Measurements from ENCODE around the gene A2M. TPM values are rescaled to one million over a fixed set of nuclear protein-coding genes. Genes with fewer than 3 reads are reported as not detected.

The A2M gene
- total RNA-seq, 1 donor from 2014 or later, result 1,832 TPM

GRCh38 chr12:9101018-9101687 is 14.6 kb downstream of the A2M start:
- ATAC-seq, result no peak
- Histone ChIP-seq H3K27me3 (ENCODE audit: low read depth) (no peaks in the 10 kb centered on the region), H3K27ac (no peak overlapping the region), H3K9me3 (no peaks in the 10 kb centered on the region), H3K4me3 (no peak overlapping the region), H3K36me3 (peaks cover 98% of the 10 kb centered on the region), H3K4me1 (no peaks in the 10 kb centered on the region)
- intact Hi-C loops (cut with DNase I), result no loop called here
- DNase-seq, result no peak
- no peak for TF ChIP-seq CTCF (IDR thresholded peaks at IDR 0.05)

GRCh38 chr12:9099552-9100190 is 16.0 kb downstream of the A2M start:
- H3K9me3 ChIP-seq, result no peaks in the 10 kb centered on the region
- H3K27me3 ChIP-seq (ENCODE audit: low read depth), result no peaks in the 10 kb centered on the region
- no peak overlapping the region for H3K4me3 ChIP-seq
- no peaks in the 10 kb centered on the region for H3K4me1 ChIP-seq
- H3K36me3 ChIP-seq, result peaks cover 96% of the 10 kb centered on the region
- DNase-seq (no peak), ATAC-seq (no peak)
- H3K27ac ChIP-seq, result no peak overlapping the region
- intact Hi-C loops (cut with DNase I), result no loop called here
- TF ChIP-seq CTCF (IDR thresholded peaks at IDR 0.05), result no peak

- H3K4me1 ChIP-seq, result no peaks in the 10 kb centered on the region
- DNase-seq (no peak), ATAC-seq (no peak)
- H3K9me3 ChIP-seq, result no peaks in the 10 kb centered on the region
- H3K27me3 ChIP-seq (ENCODE audit: low read depth), result no peaks in the 10 kb centered on the region
- no peak for TF ChIP-seq CTCF (IDR thresholded peaks at IDR 0.05)
- no peak overlapping the region for H3K27ac ChIP-seq
- H3K4me3 ChIP-seq, result no peak overlapping the region
- intact Hi-C loops (cut with DNase I), result no loop called here
- peaks cover 96% of the 10 kb centered on the region for H3K36me3 ChIP-seq
These were observed 17.2 kb downstream of the A2M start for GRCh38 chr12:9098463-9099026.

- H3K4me3 ChIP-seq, result no peak overlapping the region
- intact Hi-C loops (cut with DNase I), result no loop called here
- H3K27ac ChIP-seq, result no peak overlapping the region
- DNase-seq, result no peak
- H3K36me3 ChIP-seq, result peaks cover 96% of the 10 kb centered on the region
- H3K27me3 ChIP-seq (ENCODE audit: low read depth), result no peaks in the 10 kb centered on the region
- no peak for ATAC-seq
- TF ChIP-seq CTCF (IDR thresholded peaks at IDR 0.05), result no peak
- no peaks in the 10 kb centered on the region for H3K4me1 ChIP-seq
- no peaks in the 10 kb centered on the region for H3K9me3 ChIP-seq
These were observed 17.6 kb downstream of the A2M start for GRCh38 chr12:9098115-9098452.

- TF ChIP-seq CTCF (IDR thresholded peaks at IDR 0.05), result no peak
These were observed 19.0 kb downstream of the A2M start for GRCh38 chr12:9096563-9097176.

More at GRCh38 chr12:9096563-9097176, 19.0 kb downstream of the A2M start:
- no peak overlapping the region for H3K4me3 ChIP-seq
- ATAC-seq, result no peak
- H3K36me3 ChIP-seq, result peaks cover 96% of the 10 kb centered on the region
- no peaks in the 10 kb centered on the region for H3K9me3 ChIP-seq
- intact Hi-C loops (cut with DNase I), result no loop called here
- no peak overlapping the region for H3K27ac ChIP-seq
- no peaks in the 10 kb centered on the region for H3K4me1 ChIP-seq
- no peaks in the 10 kb centered on the region for H3K27me3 ChIP-seq (ENCODE audit: low read depth)
- no peak for DNase-seq

All from lower lobe of right lung (tissue), 2 donors.